Fibroblast of mammary gland (primary cell): ENCODE results near the gene HES3.

Experiments used
- DNase-seq: peaks from one replicate; pipeline ENCODE4 v3.0.0-alpha.2; 2010; ENCODE audit warnings: low read depth
- H3K4me3 ChIP-seq: 2 replicates; pipeline ENCODE4 v1.5.1; 2011; ENCODE audit warnings: low read depth, mild to moderate bottlenecking, low read length, moderate library complexity; ENCODE audit not compliant: control insufficient read depth
- CTCF ChIP-seq: conservative IDR thresholded peaks from 2 replicates; pipeline ENCODE4 v1.5.1; 2011; ENCODE audit warnings: low read depth, low read length, inconsistent platforms; ENCODE audit not compliant: control insufficient read depth, insufficient read depth

Gene HES3

GRCh38 chr1:6286266-6286665 is 42.3 kb downstream of the HES3 start:
- DNase-seq = no peak
- TF ChIP-seq CTCF = no peak
- H3K4me3 ChIP-seq = no peak overlapping the region

GRCh38 chr1:6287029-6287428 is 43.0 kb downstream of the HES3 start:
- DNase-seq = no peak
- no peak for TF ChIP-seq CTCF
- no peak overlapping the region for H3K4me3 ChIP-seq

- no peak for DNase-seq
- no peak overlapping the region for H3K4me3 ChIP-seq
- no peak for TF ChIP-seq CTCF
These were observed 43.5 kb downstream of the HES3 start for GRCh38 chr1:6287431-6287886.

DNA sequence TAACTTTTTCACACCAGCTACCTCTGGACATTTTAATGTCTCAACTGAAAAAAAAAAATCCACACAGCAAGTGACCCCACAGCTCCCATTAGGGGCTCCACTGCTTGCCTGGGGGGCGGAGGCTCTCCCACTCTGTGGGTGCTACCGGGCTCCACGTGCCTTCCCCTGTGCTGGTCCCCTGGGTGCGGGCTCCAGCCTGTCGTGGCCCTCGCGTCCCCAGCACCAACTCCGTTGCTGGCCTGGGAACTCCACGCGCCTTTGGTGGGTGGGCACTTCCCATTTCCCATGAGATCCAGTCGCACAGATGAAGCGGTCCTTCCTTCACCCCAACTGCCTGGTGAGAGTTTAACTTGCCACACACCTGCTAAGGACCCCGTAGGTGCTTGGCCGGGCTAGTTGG is 44.0 kb downstream of the HES3 start:
- TF ChIP-seq CTCF = no peak
- DNase-seq = no peak
- no peak overlapping the region for H3K4me3 ChIP-seq

- no peak for TF ChIP-seq CTCF
- no peak overlapping the region for H3K4me3 ChIP-seq
- no peak for DNase-seq
These were observed 44.7 kb downstream of the HES3 start for GRCh38 chr1:6288665-6289064.

- H3K4me3 ChIP-seq = no peak overlapping the region
- no peak for DNase-seq
- TF ChIP-seq CTCF = no peak
These were observed 48.1 kb downstream of the HES3 start for GRCh38 chr1:6292102-6292501.
